ENCODE data around the gene CETN1. TPM values are rescaled to one million over a fixed set of nuclear protein-coding genes. Genes with fewer than 3 reads are reported as not detected.

Gene CETN1
- total RNA-seq, 2 experiments from 2014 or later: not detected

GRCh38 chr18:568731-569130 lies 11.4 kb upstream of the CETN1 start:
- no peaks in the 10 kb centered on the region for H3K9me3 Mint-ChIP-seq (ENCODE audit: low read depth)
- ATAC-seq (no peak), DNase-seq (no peak)
- ChIA-PET POLR2A (no interaction called here), CTCF (no interaction called here)
- intact Hi-C loops (cut with DNase I, micrococcal nuclease): no loop called here
- no peak overlapping the region for H3K27ac Mint-ChIP-seq
- H3K36me3 Mint-ChIP-seq (ENCODE audit: low read depth): no peaks in the 10 kb centered on the region
- H3K4me3 Mint-ChIP-seq: no peak overlapping the region
- H3K4me1 Mint-ChIP-seq: no peaks in the 10 kb centered on the region
- H3K27me3 Mint-ChIP-seq: peaks cover 8% of the 10 kb centered on the region

GRCh38 chr18:570256-570655 lies 9.9 kb upstream of the CETN1 start:
- DNase-seq: no peak
- POLR2A ChIA-PET: no interaction called here
- no peak for ATAC-seq
- CTCF ChIA-PET: interaction anchor here (0.7 kb wide), 1 partner anchor 64 kb away, joined by 3 read pairs; no protein-coding TSS in a partner anchor
- no peak overlapping the region for H3K27ac Mint-ChIP-seq
- H3K4me3 Mint-ChIP-seq: no peak overlapping the region
- H3K9me3 Mint-ChIP-seq (ENCODE audit: low read depth): no peaks in the 10 kb centered on the region
- intact Hi-C loops (cut with DNase I, micrococcal nuclease): no loop called here
- H3K36me3 Mint-ChIP-seq (ENCODE audit: low read depth): no peaks in the 10 kb centered on the region
- no peaks in the 10 kb centered on the region for H3K4me1 Mint-ChIP-seq
- peaks cover 4% of the 10 kb centered on the region for H3K27me3 Mint-ChIP-seq

DNA sequence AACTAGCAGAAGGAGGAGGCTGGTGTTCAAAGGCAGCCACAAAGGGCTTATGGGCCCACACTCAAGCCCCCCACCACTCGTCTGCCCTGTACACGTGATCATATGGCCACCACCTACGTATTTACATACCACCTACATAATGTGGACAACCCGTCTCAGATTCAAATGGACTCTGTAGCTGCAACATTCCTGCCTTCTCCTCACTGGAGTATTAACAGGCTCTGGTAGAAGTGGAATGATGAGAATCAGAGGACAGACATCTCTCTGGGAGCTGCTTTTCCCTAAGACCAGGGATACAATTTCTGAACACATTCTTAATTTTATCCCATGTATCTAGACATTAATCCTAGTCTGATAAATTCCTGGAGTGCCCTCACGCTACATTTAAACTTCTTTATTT lies 9.5 kb upstream of the CETN1 start:
- DNase-seq (no peak), ATAC-seq (no peak)
- Mint-ChIP-seq H3K4me3 (no peak overlapping the region), H3K9me3 (ENCODE audit: low read depth) (no peaks in the 10 kb centered on the region), H3K27ac (no peak overlapping the region), H3K27me3 (no peaks in the 10 kb centered on the region), H3K4me1 (no peaks in the 10 kb centered on the region), H3K36me3 (ENCODE audit: low read depth) (no peaks in the 10 kb centered on the region)
- ChIA-PET POLR2A (no interaction called here), CTCF (interaction anchor here (0.7 kb wide), 1 partner anchor 64 kb away, joined by 3 read pairs; no protein-coding TSS in a partner anchor)
- intact Hi-C loops (cut with DNase I, micrococcal nuclease): no loop called here

- Mint-ChIP-seq H3K27me3 (peaks cover 4% of the 10 kb centered on the region), H3K36me3 (ENCODE audit: low read depth) (no peaks in the 10 kb centered on the region), H3K9me3 (ENCODE audit: low read depth) (no peaks in the 10 kb centered on the region), H3K4me3 (no peak overlapping the region), H3K27ac (no peak overlapping the region), H3K4me1 (no peaks in the 10 kb centered on the region)
- ATAC-seq: no peak
- CTCF ChIA-PET: interaction anchor here (0.8 kb wide), 2 partner anchors 12 to 13 kb away, joined by 3 read pairs; no protein-coding TSS in a partner anchor
- no peak for DNase-seq
- intact Hi-C loops (cut with DNase I, micrococcal nuclease): no loop called here
- POLR2A ChIA-PET: no interaction called here
Observed at GRCh38 chr18:572091-572830, 7.9 kb upstream of the CETN1 start.

DNA sequence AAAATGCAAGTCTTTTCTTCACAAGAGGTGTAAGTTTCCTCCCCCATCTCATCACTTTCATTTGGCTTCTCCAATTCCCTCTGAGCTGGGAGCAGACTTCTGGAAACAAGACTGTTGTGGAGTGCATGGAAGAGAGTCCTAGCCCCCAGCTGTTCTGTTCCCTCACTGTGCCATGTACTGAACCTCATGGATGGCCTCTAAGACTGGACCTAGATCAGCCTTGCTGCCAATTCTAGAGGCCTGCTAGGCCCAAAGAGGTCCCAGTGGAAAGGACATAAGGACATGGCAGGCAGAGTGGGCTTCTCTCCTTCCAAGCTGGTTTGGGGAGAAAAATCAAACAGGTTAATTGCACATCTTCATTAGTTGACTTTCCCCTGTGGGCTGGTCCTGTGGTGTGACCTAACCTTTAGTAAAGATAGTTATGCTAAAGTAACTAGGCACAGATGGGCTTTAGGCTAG lies 7.3 kb upstream of the CETN1 start:
- Mint-ChIP-seq H3K9me3 (ENCODE audit: low read depth) (no peaks in the 10 kb centered on the region), H3K36me3 (ENCODE audit: low read depth) (no peaks in the 10 kb centered on the region), H3K27me3 (peaks cover 4% of the 10 kb centered on the region), H3K4me1 (no peaks in the 10 kb centered on the region), H3K27ac (no peak overlapping the region), H3K4me3 (no peak overlapping the region)
- DNase-seq (no peak), ATAC-seq (no peak)
- ChIA-PET POLR2A (no interaction called here), CTCF (interaction anchor here (0.8 kb wide), 1 partner anchor 11 kb away, joined by 3 read pairs; no protein-coding TSS in a partner anchor)
- intact Hi-C loops (cut with DNase I, micrococcal nuclease): no loop called here

DNA sequence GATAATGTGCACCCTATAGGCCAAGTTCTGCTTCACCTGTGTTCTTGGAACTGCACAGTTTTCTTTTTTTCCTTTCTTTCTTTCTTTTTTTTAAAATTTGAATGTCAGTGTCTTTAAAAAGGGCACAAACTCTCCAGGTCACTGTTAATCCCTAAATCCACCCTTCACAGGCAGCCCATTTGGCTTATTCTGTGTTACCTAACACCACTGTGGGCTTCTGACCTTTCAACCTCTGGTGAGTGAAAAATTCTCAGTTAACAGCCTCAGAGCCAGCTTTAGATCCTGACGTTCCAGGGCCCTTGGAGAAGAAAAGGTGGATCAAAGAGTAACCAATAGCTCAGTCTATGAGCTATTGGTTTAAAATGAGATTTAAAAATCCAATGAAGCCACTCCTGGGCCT lies 6.8 kb upstream of the CETN1 start:
- ATAC-seq (no peak), DNase-seq (no peak)
- Mint-ChIP-seq H3K27ac (no peak overlapping the region), H3K4me3 (no peak overlapping the region), H3K4me1 (no peaks in the 10 kb centered on the region), H3K36me3 (ENCODE audit: low read depth) (no peaks in the 10 kb centered on the region), H3K27me3 (peaks cover 4% of the 10 kb centered on the region), H3K9me3 (ENCODE audit: low read depth) (no peaks in the 10 kb centered on the region)
- POLR2A ChIA-PET: no interaction called here
- CTCF ChIA-PET: no interaction called here
- intact Hi-C loops (cut with DNase I, micrococcal nuclease): no loop called here

DNA sequence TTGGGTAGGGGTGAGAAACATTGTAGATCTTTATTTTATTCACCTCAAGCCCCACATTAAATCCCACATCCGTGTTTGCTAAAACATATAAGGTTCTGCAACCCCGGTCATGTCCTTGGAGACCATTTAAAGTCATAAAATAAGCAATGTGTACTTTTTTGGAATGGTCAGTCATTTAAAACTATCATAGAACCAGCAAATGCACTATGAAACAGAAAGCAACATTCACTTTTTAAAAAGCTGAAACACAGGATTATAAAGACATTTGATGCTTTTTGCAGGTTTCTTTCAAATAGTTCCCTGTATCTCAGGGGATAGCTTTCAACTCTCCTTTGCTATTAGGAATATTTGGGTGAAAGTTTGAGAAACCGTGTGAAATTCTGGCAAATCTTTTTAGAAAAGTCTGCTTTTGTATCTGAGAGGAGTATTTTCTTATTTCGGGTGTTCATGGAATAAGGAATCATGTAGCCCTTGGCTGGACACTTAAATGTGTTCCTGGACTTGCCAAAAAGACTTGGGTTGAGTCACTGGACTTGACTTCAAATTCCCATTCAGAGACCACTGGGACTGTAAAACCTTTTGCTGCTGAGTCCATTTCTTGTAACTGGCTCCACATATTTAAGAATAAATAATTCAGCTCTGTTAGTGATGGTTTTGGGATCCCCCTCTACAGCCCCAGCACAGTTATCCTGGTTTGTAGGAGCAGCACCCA lies 5.9 kb upstream of the CETN1 start:
- ChIA-PET POLR2A (no interaction called here), CTCF (interaction anchor here (0.6 to 0.7 kb wide), 2 partner anchors 51 to 59 kb away, joined by 3 read pairs; no protein-coding TSS in a partner anchor)
- no peaks in the 10 kb centered on the region for H3K4me1 Mint-ChIP-seq
- no peak overlapping the region for H3K27ac Mint-ChIP-seq
- intact Hi-C loops (cut with DNase I, micrococcal nuclease): no loop called here
- no peak overlapping the region for H3K4me3 Mint-ChIP-seq
- no peak for DNase-seq
- peaks cover 4% of the 10 kb centered on the region for H3K27me3 Mint-ChIP-seq
- ATAC-seq: no peak
- H3K9me3 Mint-ChIP-seq (ENCODE audit: low read depth): no peaks in the 10 kb centered on the region
- no peaks in the 10 kb centered on the region for H3K36me3 Mint-ChIP-seq (ENCODE audit: low read depth)

- intact Hi-C loops (cut with DNase I, micrococcal nuclease): no loop called here
- no peak for DNase-seq
- H3K36me3 Mint-ChIP-seq (ENCODE audit: low read depth): no peaks in the 10 kb centered on the region
- H3K4me3 Mint-ChIP-seq: no peak overlapping the region
- ATAC-seq: no peak
- H3K4me1 Mint-ChIP-seq: no peaks in the 10 kb centered on the region
- H3K27ac Mint-ChIP-seq: no peak overlapping the region
- H3K9me3 Mint-ChIP-seq (ENCODE audit: low read depth): no peaks in the 10 kb centered on the region
- H3K27me3 Mint-ChIP-seq: peaks cover 6% of the 10 kb centered on the region
- ChIA-PET CTCF (interaction anchor here (0.6 to 0.9 kb wide), 3 partner anchors 14 to 60 kb away, joined by 3 read pairs; no protein-coding TSS in a partner anchor), POLR2A (no interaction called here)
Observed at GRCh38 chr18:574865-575645, 5.1 kb upstream of the CETN1 start.

GRCh38 chr18:576924-577323 lies 3.3 kb upstream of the CETN1 start:
- peaks cover 6% of the 10 kb centered on the region for H3K27me3 Mint-ChIP-seq
- no peaks in the 10 kb centered on the region for H3K4me1 Mint-ChIP-seq
- H3K36me3 Mint-ChIP-seq (ENCODE audit: low read depth): no peaks in the 10 kb centered on the region
- H3K9me3 Mint-ChIP-seq (ENCODE audit: low read depth): no peaks in the 10 kb centered on the region
- ChIA-PET CTCF (no interaction called here), POLR2A (no interaction called here)
- no peak overlapping the region for H3K27ac Mint-ChIP-seq
- no peak for DNase-seq
- no peak overlapping the region for H3K4me3 Mint-ChIP-seq
- ATAC-seq: no peak
- intact Hi-C loops (cut with DNase I, micrococcal nuclease): no loop called here

DNA sequence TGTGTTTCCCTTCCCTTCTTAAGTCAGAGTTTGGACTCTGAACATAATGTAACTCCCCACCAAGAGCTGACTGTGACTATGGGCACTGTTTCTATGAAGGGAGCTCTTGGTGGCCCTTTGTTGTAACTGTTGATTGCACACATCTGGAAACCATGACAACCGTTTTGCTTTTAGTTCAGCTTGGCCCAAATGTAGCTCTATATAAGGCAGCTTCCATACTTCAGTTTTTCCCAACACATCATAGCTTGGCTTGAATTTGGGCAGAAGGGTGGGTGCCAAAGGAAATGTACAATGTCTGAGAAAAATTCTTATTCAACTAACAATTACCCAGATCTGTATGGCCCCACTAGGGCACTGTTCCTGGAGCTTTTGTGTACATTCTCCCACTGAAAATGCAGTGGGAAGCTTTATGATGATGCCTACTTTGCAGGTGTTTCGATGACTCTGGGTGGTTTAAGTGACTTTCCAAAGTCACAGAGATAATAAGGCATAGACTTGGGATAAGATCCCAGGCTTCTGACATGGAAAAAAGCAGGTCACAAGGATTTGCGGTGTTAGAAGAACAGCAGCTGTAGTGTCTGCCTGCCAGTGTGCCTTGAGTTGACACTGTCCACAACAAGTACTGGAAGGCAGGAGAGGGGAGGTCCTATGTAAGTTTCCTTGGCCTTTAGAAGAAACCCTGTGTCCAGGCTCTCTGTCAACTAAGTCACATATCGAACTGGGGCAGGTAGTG lies 2.4 kb upstream of the CETN1 start:
- peaks cover 6% of the 10 kb centered on the region for H3K27me3 Mint-ChIP-seq
- intact Hi-C loops (cut with DNase I, micrococcal nuclease): no loop called here
- ChIA-PET CTCF (no interaction called here), POLR2A (no interaction called here)
- DNase-seq (no peak), ATAC-seq (no peak)
- no peaks in the 10 kb centered on the region for H3K36me3 Mint-ChIP-seq (ENCODE audit: low read depth)
- no peak overlapping the region for H3K4me3 Mint-ChIP-seq
- no peak overlapping the region for H3K27ac Mint-ChIP-seq
- no peaks in the 10 kb centered on the region for H3K4me1 Mint-ChIP-seq
- H3K9me3 Mint-ChIP-seq (ENCODE audit: low read depth): no peaks in the 10 kb centered on the region

- ATAC-seq (no peak), DNase-seq (no peak)
- ChIA-PET CTCF (no interaction called here), POLR2A (no interaction called here)
- no peaks in the 10 kb centered on the region for H3K36me3 Mint-ChIP-seq (ENCODE audit: low read depth)
- intact Hi-C loops (cut with DNase I, micrococcal nuclease): no loop called here
- peaks cover 6% of the 10 kb centered on the region for H3K27me3 Mint-ChIP-seq
- no peak overlapping the region for H3K4me3 Mint-ChIP-seq
- no peak overlapping the region for H3K27ac Mint-ChIP-seq
- no peaks in the 10 kb centered on the region for H3K4me1 Mint-ChIP-seq
- no peaks in the 10 kb centered on the region for H3K9me3 Mint-ChIP-seq (ENCODE audit: low read depth)
Observed at GRCh38 chr18:579238-579637, 942 bp upstream of the CETN1 start.

Measured in activated CD4-positive, alpha-beta T cell treated with anti-CD3 and anti-CD28 coated beads for 36 hours (primary cell).